Measurements from ENCODE around the gene COL28A1. TPM values are rescaled to one million over a fixed set of nuclear protein-coding genes. Genes with fewer than 3 reads are reported as not detected.

The COL28A1 gene
- total RNA-seq, 2 experiments from 2014 or later: not detected

DNA sequence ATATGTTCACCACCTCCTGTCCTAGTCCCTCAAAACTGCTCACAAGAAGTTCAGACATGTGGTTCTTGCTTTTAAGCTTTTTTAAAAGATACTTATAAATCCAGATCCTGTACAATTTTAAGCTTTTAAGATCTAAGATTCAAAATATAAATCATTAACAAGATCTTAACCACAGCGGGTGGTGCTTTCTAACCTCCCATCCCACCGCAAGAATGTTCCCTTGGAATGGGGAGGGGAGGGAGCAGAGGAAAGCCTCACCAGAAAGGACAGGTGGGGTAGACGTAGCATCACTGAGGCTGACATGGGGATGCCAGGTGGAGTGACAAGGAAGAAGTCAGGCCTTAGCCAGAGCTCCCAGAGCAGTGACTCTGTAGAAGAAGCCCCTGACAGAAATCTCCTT, 219.8 kb downstream of the COL28A1 start:
- intact Hi-C loops (cut with micrococcal nuclease): no loop called here
- no peaks in the 10 kb centered on the region for H3K9me3 Mint-ChIP-seq
- DNase-seq (no peak), ATAC-seq (no peak)
- POLR2A ChIA-PET: no interaction called here
- TF ChIP-seq, protein P1, sequence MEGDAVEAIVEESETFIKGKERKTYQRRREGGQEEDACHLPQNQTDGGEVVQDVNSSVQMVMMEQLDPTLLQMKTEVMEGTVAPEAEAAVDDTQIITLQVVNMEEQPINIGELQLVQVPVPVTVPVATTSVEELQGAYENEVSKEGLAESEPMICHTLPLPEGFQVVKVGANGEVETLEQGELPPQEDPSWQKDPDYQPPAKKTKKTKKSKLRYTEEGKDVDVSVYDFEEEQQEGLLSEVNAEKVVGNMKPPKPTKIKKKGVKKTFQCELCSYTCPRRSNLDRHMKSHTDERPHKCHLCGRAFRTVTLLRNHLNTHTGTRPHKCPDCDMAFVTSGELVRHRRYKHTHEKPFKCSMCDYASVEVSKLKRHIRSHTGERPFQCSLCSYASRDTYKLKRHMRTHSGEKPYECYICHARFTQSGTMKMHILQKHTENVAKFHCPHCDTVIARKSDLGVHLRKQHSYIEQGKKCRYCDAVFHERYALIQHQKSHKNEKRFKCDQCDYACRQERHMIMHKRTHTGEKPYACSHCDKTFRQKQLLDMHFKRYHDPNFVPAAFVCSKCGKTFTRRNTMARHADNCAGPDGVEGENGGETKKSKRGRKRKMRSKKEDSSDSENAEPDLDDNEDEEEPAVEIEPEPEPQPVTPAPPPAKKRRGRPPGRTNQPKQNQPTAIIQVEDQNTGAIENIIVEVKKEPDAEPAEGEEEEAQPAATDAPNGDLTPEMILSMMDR (IDR thresholded peaks at IDR 0.05): no peak
- CTCF ChIA-PET: no interaction called here
- no peaks in the 10 kb centered on the region for H3K36me3 Mint-ChIP-seq (ENCODE audit: low read depth)
- peaks cover 2% of the 10 kb centered on the region for H3K27me3 Mint-ChIP-seq
- no peak overlapping the region for H3K4me3 Mint-ChIP-seq
- no peak overlapping the region for H3K27ac Mint-ChIP-seq
- H3K4me1 Mint-ChIP-seq (ENCODE audit: low read depth): no peaks in the 10 kb centered on the region

DNA sequence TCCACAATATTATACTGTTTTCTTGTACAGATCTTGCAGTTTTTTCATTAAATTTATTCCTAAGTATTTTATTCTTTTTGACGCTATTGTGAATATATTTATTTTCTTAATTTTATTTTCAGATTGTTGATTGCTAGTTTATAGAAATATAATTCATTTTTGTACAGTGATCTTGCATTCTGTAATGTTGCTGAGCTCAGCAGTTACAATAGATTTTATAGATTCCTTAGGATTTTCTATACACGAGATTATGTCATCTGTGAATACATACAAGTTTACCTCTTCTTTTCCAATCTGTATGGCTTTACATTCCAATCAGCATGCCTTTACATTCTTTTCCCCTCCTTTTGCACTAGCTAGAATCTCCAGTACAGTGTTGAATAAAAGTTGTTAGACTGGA, 223.3 kb downstream of the COL28A1 start:
- H3K27me3 Mint-ChIP-seq: peaks cover 2% of the 10 kb centered on the region
- H3K4me1 Mint-ChIP-seq (ENCODE audit: low read depth): no peaks in the 10 kb centered on the region
- CTCF ChIA-PET: no interaction called here
- intact Hi-C loops (cut with micrococcal nuclease): no loop called here
- H3K27ac Mint-ChIP-seq: no peak overlapping the region
- ATAC-seq: no peak
- no peaks in the 10 kb centered on the region for H3K9me3 Mint-ChIP-seq
- DNase-seq: no peak
- POLR2A ChIA-PET: no interaction called here
- H3K4me3 Mint-ChIP-seq: no peak overlapping the region
- H3K36me3 Mint-ChIP-seq (ENCODE audit: low read depth): no peaks in the 10 kb centered on the region
- TF ChIP-seq, protein P1 (IDR thresholded peaks at IDR 0.05): no peak

DNA sequence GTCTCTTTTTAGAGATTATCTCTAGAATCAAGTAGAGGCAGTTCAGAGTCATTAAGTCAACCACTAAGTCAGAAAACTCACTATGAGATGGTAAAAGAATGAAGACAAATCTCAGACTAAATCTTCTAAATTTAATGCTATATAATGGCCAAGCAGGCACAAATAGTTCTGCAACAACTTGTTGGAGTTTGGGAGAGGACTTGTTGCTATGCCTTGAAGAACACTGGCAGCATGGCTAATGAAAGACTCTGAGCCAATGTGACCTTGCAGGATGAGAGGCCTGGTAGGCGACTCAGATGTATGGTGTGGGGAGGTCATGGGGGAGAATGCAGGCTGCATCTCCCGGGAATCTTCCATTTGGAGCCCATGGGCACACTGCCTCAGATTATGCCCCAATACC, 224.7 kb downstream of the COL28A1 start:
- Mint-ChIP-seq H3K4me1 (ENCODE audit: low read depth) (no peaks in the 10 kb centered on the region), H3K27ac (no peak overlapping the region), H3K9me3 (no peaks in the 10 kb centered on the region), H3K36me3 (ENCODE audit: low read depth) (no peaks in the 10 kb centered on the region), H3K27me3 (peaks cover 2% of the 10 kb centered on the region), H3K4me3 (no peak overlapping the region)
- no peak for DNase-seq
- CTCF ChIA-PET: no interaction called here
- POLR2A ChIA-PET: no interaction called here
- TF ChIP-seq, protein P1 (IDR thresholded peaks at IDR 0.05): no peak
- no peak for ATAC-seq
- intact Hi-C loops (cut with micrococcal nuclease): no loop called here

DNA sequence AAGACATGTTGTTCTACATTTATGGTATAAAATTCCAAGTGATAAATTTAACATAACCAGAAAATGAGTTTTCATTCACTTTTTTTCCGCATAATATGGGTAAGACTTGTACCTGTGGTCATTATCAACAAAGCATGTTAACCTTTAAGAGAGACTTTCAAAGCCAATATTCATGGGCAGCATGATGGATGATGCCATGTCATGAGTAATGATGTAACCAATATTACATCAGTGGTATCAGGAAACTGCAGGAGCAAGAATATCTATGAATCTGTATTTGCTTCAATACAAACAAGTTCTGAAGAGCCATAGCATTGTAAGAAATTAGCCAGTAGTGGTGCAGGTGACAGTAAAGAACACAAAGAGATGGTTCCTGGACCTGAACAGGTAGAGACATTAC, 226.5 kb downstream of the COL28A1 start:
- CTCF ChIA-PET: no interaction called here
- no peak overlapping the region for H3K4me3 Mint-ChIP-seq
- TF ChIP-seq, protein P1 (IDR thresholded peaks at IDR 0.05): no peak
- H3K9me3 Mint-ChIP-seq: no peaks in the 10 kb centered on the region
- no peak for DNase-seq
- POLR2A ChIA-PET: no interaction called here
- no peaks in the 10 kb centered on the region for H3K4me1 Mint-ChIP-seq (ENCODE audit: low read depth)
- H3K27ac Mint-ChIP-seq: no peak overlapping the region
- intact Hi-C loops (cut with micrococcal nuclease): no loop called here
- no peaks in the 10 kb centered on the region for H3K27me3 Mint-ChIP-seq
- H3K36me3 Mint-ChIP-seq (ENCODE audit: low read depth): no peaks in the 10 kb centered on the region
- ATAC-seq: no peak

Other genes with a start within 250 kb of the COL28A1 start
- gene MIOS, start 31.0 kb upstream of the COL28A1 start, total RNA-seq: 10 to 100 TPM; 63.0 to 67.3 TPM
- gene UMAD1, start 104.9 kb upstream of the COL28A1 start, total RNA-seq: 10 to 100 TPM; 10.1 to 11.1 TPM
- 100 to 1,000 TPM; 188 to 203 TPM for gene RPA3, start 182.7 kb upstream of the COL28A1 start, total RNA-seq

All from activated CD8-positive, alpha-beta T cell treated with anti-CD3 and anti-CD28 coated beads for 36 hours (primary cell).